ENCODE data around the gene NUB1.

NUB1 gene

DNA sequence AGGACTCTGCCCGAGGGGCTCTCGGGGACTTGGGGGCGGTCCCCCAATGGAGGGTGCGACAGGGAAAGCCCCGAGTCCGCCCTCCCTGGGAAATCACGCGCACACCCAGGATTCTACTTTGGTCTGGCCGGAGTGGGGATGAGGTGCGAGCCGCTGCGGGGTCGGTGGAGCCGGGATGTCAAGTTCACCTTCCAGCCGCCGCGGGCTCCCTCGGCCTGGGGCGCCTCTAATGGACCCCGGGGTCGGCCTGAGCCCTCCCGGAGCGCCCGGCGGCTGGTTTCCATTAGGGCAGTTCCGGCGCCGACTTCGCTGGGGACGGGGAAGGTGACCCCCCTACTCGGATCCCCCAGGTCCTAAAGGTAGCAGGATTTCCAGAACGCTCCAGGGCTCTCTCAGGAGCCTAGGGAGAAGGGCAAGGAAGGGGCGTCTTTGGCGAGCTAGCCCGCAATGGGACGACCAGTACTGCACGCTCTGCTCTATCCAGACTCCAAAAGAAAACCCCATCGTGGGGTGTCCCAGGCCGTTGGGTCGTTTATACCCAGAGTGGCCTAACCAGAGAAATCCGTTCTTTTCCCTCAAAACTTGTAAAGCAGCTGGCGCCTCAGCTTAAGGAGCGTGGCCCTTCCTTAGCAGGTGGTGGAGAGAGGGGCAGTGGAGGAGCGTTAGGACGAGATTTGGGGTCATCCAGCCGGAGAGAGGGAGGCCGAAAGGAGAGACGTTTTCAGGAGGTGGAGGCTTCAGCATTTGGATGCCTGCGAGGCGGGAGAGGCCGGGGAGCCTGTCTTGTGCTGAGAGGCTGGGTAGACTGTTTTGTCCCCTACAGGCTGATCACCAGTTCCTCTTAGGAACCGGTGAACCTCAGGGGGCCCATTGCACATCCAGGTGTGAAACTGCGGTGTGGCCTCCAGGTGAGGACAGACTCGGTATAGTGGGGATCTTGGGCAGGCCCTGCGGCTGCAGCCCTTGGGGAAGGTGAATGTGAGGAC, 69.1 kb downstream of the NUB1 start:
- H3K4me3 ChIP-seq (ENCODE audit: low read length): no peak overlapping the region
- TF ChIP-seq ZNF274 (IDR thresholded peaks at IDR 0.05; ENCODE audit: low read depth, low read length): no peak

DNA sequence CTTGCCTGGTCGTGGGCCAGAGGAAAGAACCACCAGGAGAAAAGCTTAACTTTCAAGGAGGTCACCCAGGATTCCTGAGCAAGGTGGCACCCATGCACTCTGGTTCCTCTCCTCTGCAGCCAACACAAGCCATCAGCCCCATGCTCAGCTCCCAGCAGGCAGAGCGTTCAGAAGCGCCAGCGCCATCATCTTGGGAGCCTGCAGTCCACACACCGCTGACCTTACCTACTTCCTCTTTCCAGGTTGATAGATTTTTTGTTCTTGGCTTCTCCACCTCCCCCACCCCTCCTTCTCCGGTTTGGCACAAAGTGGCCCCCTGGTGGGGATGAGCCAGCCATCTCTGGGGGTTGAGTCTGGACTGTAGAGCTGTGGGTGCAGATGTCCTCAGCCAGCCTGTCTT, 69.9 kb downstream of the NUB1 start:
- H3K4me3 ChIP-seq (ENCODE audit: low read length): no peak overlapping the region

GRCh38 chr7:151412318-151412717, 70.7 kb downstream of the NUB1 start:
- TF ChIP-seq ZNF274 (IDR thresholded peaks at IDR 0.05; ENCODE audit: low read depth, low read length): no peak
- H3K4me3 ChIP-seq (ENCODE audit: low read length): no peak overlapping the region

More for the DNA sequence above, 69.9 kb downstream of the NUB1 start:
- TF ChIP-seq ZNF274 (IDR thresholded peaks at IDR 0.05; ENCODE audit: low read depth, low read length): no peak

DNA sequence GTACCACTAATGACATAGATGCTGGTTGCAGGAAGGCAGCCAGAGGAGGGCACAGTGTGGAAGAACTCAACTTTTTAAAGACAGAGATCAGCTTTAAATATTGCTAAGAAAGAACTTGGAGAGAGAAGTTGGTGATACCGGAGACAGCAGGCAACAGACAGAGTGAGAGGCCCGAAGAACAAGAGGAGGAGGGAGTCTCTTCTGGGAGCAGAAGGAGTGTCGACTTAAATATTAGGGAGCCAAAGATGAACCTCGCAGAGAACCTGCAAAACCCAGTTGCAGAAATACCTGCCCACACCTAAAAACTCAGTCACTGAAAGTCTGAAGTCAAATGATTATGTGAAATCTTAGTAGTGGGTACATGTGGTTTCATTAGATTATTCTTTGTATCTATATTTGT, 71.6 kb downstream of the NUB1 start:
- H3K4me3 ChIP-seq (ENCODE audit: low read length): no peak overlapping the region
- TF ChIP-seq ZNF274 (IDR thresholded peaks at IDR 0.05; ENCODE audit: low read depth, low read length): no peak

GRCh38 chr7:151415375-151416105, 73.9 kb downstream of the NUB1 start:
- no peak overlapping the region for H3K4me3 ChIP-seq (ENCODE audit: low read length)
- no peak for TF ChIP-seq ZNF274 (IDR thresholded peaks at IDR 0.05; ENCODE audit: low read depth, low read length)

DNA sequence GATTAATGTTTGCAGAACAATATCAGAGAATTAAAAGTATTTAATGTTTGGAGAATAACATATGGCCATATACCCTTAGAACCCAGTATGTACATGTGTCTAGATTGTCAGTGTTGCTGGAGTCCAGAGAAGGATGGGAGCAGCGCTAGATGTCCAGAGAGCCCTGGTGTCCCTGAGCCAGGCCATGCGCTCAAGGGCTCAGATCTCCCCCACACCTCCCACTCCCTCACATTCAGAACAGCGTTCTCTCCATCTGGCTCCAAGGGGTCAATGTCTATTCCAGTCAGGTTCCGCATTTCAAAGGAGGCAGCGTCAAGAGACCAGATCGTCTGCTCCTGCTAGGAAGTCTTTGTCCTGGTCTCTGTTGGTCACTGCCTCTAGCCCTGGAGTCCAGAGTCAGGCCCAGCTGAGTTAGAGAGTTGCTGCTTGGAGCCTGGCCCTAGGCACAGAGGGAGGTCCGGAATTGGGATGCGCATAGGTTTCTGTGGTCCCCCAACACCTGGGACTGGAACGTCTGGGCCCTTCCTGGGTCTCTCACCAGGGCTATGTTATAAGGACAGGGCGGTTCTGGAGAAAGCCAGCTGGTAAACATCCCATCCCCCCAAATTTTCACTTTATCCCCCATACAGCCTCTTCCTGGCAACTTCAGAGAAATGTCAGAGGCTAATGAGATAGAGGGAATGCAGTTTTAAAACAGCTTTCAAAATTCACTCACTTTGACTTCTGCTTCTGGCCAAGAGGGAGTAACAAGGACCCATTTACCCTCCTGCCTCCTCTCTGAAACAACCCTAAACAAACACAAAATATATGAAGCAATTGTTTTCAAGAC, 74.7 kb downstream of the NUB1 start:
- no peak for TF ChIP-seq ZNF274 (IDR thresholded peaks at IDR 0.05; ENCODE audit: low read depth, low read length)
- no peak overlapping the region for H3K4me3 ChIP-seq (ENCODE audit: low read length)

DNA sequence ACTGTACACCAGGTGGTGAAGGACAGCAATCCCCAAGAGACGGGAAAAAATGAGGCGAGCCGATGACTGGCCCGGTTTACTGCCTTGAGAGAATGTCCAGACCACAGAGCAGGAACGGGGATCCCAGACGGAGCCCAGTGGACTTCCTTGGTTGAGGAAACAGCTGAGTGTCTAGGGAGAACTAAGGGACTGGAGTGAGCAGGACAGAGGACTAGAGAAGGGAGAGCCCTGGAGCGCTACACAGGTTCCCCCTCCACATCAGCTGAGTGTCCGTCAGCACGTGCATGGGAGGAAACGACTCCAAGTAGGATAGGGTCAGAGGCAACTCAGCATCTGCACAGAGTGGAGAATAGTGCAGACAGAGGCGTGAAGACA, 75.3 kb downstream of the NUB1 start:
- no peak overlapping the region for H3K4me3 ChIP-seq (ENCODE audit: low read length)
- no peak for TF ChIP-seq ZNF274 (IDR thresholded peaks at IDR 0.05; ENCODE audit: low read depth, low read length)

- no peak overlapping the region for H3K4me3 ChIP-seq (ENCODE audit: low read length)
- TF ChIP-seq ZNF274 (IDR thresholded peaks at IDR 0.05; ENCODE audit: low read depth, low read length): no peak
Measured at GRCh38 chr7:151420144-151420543, 78.5 kb downstream of the NUB1 start.

GRCh38 chr7:151422212-151422611, 80.6 kb downstream of the NUB1 start:
- TF ChIP-seq ZNF274 (IDR thresholded peaks at IDR 0.05; ENCODE audit: low read depth, low read length): no peak
- H3K4me3 ChIP-seq (ENCODE audit: low read length): no peak overlapping the region

DNA sequence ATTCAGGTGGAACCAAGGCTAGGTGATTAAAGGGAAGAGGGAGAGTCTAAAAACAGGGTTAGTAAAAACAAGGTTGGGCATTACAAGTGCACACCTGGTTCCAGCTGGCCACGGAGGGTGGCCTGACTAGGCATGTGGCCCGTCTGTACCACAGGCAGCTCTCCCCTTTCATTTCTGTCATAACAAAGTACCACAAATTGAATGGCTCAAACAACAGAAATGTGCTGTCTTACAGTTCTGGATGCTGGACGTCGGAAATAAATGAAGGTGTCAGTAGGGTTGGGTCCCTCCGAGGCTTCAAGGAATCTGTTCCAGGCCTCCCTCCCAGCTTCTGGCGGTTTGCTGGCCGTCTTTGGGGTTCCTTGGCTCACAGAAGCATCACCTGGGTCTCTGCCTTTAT, 81.6 kb downstream of the NUB1 start:
- TF ChIP-seq ZNF274 (IDR thresholded peaks at IDR 0.05; ENCODE audit: low read depth, low read length): no peak
- no peak overlapping the region for H3K4me3 ChIP-seq (ENCODE audit: low read length)

DNA sequence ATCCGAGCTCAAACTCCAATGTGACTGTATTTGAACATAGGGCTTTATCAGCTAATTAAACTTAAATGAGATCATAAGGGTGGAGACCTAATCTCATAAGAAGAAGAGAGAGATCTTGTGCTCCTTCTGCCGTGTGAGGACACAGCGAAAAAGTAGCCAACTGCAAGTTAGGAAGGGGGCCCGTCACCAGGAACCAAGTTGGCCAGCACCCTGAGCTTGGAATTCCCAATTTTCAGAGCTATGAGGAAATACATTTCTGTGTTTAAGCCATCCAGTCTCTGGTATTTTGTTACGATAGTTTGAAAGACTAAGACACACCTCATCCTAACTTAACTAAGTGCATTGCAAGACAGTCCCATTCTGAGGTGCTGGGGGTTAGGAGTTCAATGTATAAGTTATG, 82.3 kb downstream of the NUB1 start:
- no peak overlapping the region for H3K4me3 ChIP-seq (ENCODE audit: low read length)

GRCh38 chr7:151424799-151425198, 83.2 kb downstream of the NUB1 start:
- TF ChIP-seq ZNF274 (IDR thresholded peaks at IDR 0.05; ENCODE audit: low read depth, low read length): no peak

More for the DNA sequence above, 82.3 kb downstream of the NUB1 start:
- TF ChIP-seq ZNF274 (IDR thresholded peaks at IDR 0.05; ENCODE audit: low read depth, low read length): no peak

GRCh38 chr7:151425670-151426440, 84.2 kb downstream of the NUB1 start:
- no peak overlapping the region for H3K4me3 ChIP-seq (ENCODE audit: low read length)
- TF ChIP-seq ZNF274 (IDR thresholded peaks at IDR 0.05; ENCODE audit: low read depth, low read length): no peak

More at GRCh38 chr7:151424799-151425198, 83.2 kb downstream of the NUB1 start:
- no peak overlapping the region for H3K4me3 ChIP-seq (ENCODE audit: low read length)
